ENCODE measurements around the gene ATRIP. TPM values are rescaled to one million over a fixed set of nuclear protein-coding genes. Genes with fewer than 3 reads are reported as not detected.

The ATRIP gene
- total RNA-seq, 2 experiments from 2014 or later: 16.3 to 24.5 TPM

GRCh38 chr3:48398701-48399386 is 47.7 kb upstream of the ATRIP start:
- Histone ChIP-seq H3K4me1 (ENCODE audit: insufficient read depth, low read length, poor library complexity, severe bottlenecking) (no peaks in the 10 kb centered on the region), H3K9me3 (ENCODE audit: low read length) (no peaks in the 10 kb centered on the region), H3K36me3 (ENCODE audit: insufficient read depth, low read length) (no peaks in the 10 kb centered on the region), H3K4me2 (ENCODE audit: low read length) (no peak overlapping the region), H3K9me2 (ENCODE audit: insufficient read depth, low read length) (no peaks in the 10 kb centered on the region), H3K4me3 (ENCODE audit: low read depth, low read length, poor library complexity, severe bottlenecking) (no peak overlapping the region), H4K20me1 (ENCODE audit: insufficient read depth, low read length) (no peaks in the 10 kb centered on the region), H3K27ac (ENCODE audit: low read depth, low read length, poor library complexity, severe bottlenecking) (no peak overlapping the region), H3K79me2 (ENCODE audit: insufficient read depth, low read depth, low read length) (no peaks in the 10 kb centered on the region), H2AFZ (ENCODE audit: low read length) (no peak overlapping the region)
- no peak for DNase-seq (ENCODE audit: low spot score)
- ChIA-PET CTCF (ENCODE audit: unreplicated experiment) (no interaction called here), POLR2A (no interaction called here)
- TF ChIP-seq, protein P1, sequence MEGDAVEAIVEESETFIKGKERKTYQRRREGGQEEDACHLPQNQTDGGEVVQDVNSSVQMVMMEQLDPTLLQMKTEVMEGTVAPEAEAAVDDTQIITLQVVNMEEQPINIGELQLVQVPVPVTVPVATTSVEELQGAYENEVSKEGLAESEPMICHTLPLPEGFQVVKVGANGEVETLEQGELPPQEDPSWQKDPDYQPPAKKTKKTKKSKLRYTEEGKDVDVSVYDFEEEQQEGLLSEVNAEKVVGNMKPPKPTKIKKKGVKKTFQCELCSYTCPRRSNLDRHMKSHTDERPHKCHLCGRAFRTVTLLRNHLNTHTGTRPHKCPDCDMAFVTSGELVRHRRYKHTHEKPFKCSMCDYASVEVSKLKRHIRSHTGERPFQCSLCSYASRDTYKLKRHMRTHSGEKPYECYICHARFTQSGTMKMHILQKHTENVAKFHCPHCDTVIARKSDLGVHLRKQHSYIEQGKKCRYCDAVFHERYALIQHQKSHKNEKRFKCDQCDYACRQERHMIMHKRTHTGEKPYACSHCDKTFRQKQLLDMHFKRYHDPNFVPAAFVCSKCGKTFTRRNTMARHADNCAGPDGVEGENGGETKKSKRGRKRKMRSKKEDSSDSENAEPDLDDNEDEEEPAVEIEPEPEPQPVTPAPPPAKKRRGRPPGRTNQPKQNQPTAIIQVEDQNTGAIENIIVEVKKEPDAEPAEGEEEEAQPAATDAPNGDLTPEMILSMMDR (conservative IDR thresholded peaks at IDR 0.05; ENCODE audit: low read length): no peak
- TF ChIP-seq EZH2phosphoT487 (IDR thresholded peaks at IDR 0.05; ENCODE audit: borderline replicate concordance, low read depth, low read length): no peak
- no TSS peak for BruUV-seq (replicated peaks)
- intact Hi-C loops (cut with micrococcal nuclease; ENCODE audit: unreplicated experiment): no loop called here

GRCh38 chr3:48399387-48400172 is 47.0 kb upstream of the ATRIP start:
- no peaks in the 10 kb centered on the region for H3K9me2 ChIP-seq (ENCODE audit: insufficient read depth, low read length)
- no TSS peak for BruUV-seq (replicated peaks)
- ChIA-PET CTCF (ENCODE audit: unreplicated experiment) (interaction anchor here (2.4 kb wide), 1 partner anchor 37 kb away, joined by 31 read pairs; no protein-coding TSS in a partner anchor), POLR2A (interaction anchor here (0.7 to 1.3 kb wide), 2 partner anchors 19 to 41 kb away, joined by 3 read pairs; partner anchors contain the start of genes CCDC51 and TMA7)
- H3K9me3 ChIP-seq (ENCODE audit: low read length): no peaks in the 10 kb centered on the region
- no peaks in the 10 kb centered on the region for H3K4me1 ChIP-seq (ENCODE audit: insufficient read depth, low read length, poor library complexity, severe bottlenecking)
- no peak overlapping the region for H2AFZ ChIP-seq (ENCODE audit: low read length)
- intact Hi-C loops (cut with micrococcal nuclease; ENCODE audit: unreplicated experiment): loop anchor here (2.0 to 10.0 kb wide), 4 partner anchors 109 to 257 kb away; partner anchors contain the start of gene SLC26A6
- H4K20me1 ChIP-seq (ENCODE audit: insufficient read depth, low read length): no peaks in the 10 kb centered on the region
- TF ChIP-seq, protein P1 (conservative IDR thresholded peaks at IDR 0.05; ENCODE audit: low read length): no peak
- no peak for TF ChIP-seq EZH2phosphoT487 (IDR thresholded peaks at IDR 0.05; ENCODE audit: borderline replicate concordance, low read depth, low read length)
- H3K4me3 ChIP-seq (ENCODE audit: low read depth, low read length, poor library complexity, severe bottlenecking): no peak overlapping the region
- no peaks in the 10 kb centered on the region for H3K36me3 ChIP-seq (ENCODE audit: insufficient read depth, low read length)
- H3K79me2 ChIP-seq (ENCODE audit: insufficient read depth, low read depth, low read length): no peaks in the 10 kb centered on the region
- H3K27ac ChIP-seq (ENCODE audit: low read depth, low read length, poor library complexity, severe bottlenecking): no peak overlapping the region
- H3K4me2 ChIP-seq (ENCODE audit: low read length): no peak overlapping the region
- DNase-seq (ENCODE audit: low spot score): no peak

Data from OCI-LY7 (cell line).